HepG2 (cell line): ENCODE results near the gene TMEM270. TPM values are rescaled to one million over a fixed set of nuclear protein-coding genes. Genes with fewer than 3 reads are reported as not detected.

Source experiments
- ATAC-seq: fragments of 200-7000 bp; cut with Tn5 transposase; 3 replicates; pipeline ENCODE4 v1.9.1; 2020; ENCODE audit warnings: mild to moderate bottlenecking, moderate library complexity
- BruUV-seq: library from RNA; stranded (reverse); fragments of 400-500 nt; replicated peaks from 2 replicates; lab custom pipeline; 2021; lab: Mats Ljungman, UMichigan
- CTCF ChIA-PET: fragments of 300-600 bp; formaldehyde crosslinking; extraction: SDS; loops from one replicate; lab custom pipeline; 2021; ENCODE audit warnings: low total read pairs, inconsistent platforms, low intra/inter-chr PET ratio; lab: Yijun Ruan, JAX
- POLR2A ChIA-PET: fragments of 350-600 bp; sonication (Branson Sonifier 250); formaldehyde crosslinking; loops from one replicate; lab custom pipeline; 2020; ENCODE audit warnings: antibody characterized with exemption, inconsistent platforms; lab: Yijun Ruan, JAX
- DNase-seq: peaks from one replicate; pipeline ENCODE4 v3.0.0-alpha.2; 2015; ENCODE audit warnings: low spot score
- FAIRE-seq: peaks from 3 replicates; lab custom pipeline; 2011; peaks lifted over from hg19 to GRCh38; lab: Jason Lieb, UNC
- H2AFZ ChIP-seq: one replicate; pipeline ENCODE4 v1.6.1; 2011; ENCODE audit warnings: low read length, inconsistent platforms
- H3K27ac ChIP-seq: fragments of 300-600 bp; 3 replicates; pipeline ENCODE4 v1.8.0; 2011; ENCODE audit warnings: mixed run types, mild to moderate bottlenecking, mixed read lengths, low read length, inconsistent platforms; ENCODE audit not compliant: insufficient read depth; ENCODE audit errors: extremely low read length
- H3K27me3 ChIP-seq, 2 experiments: fragments of 200-600 bp in 1 of 2; 2 replicates in 1 of 2; 3 replicates in 1 of 2; pipeline versions ENCODE4 v1.6.0 to v1.8.0; 2011; ENCODE audit warnings: low read length in 2 of 2, mild to moderate bottlenecking in 2 of 2, moderate library complexity in 2 of 2, inconsistent platforms in 1 of 2; ENCODE audit not compliant: insufficient read depth in 2 of 2, control insufficient read depth in 1 of 2
- H3K36me3 ChIP-seq, 2 experiments: fragments of 200-600 bp in 1 of 2; replicated peaks in 1 of 2; 2 replicates in 1 of 2; 3 replicates in 1 of 2; pipeline versions ENCODE4 v1.5.1 to v1.8.0; 2011; ENCODE audit warnings: low read length in 2 of 2, inconsistent platforms in 1 of 2; ENCODE audit not compliant: insufficient read depth in 2 of 2, control insufficient read depth in 1 of 2
- H3K4me1 ChIP-seq: 2 replicates; pipeline ENCODE4 v1.5.1; 2012; ENCODE audit warnings: low read length, inconsistent platforms; ENCODE audit not compliant: insufficient read depth
- H3K4me2 ChIP-seq: 2 replicates; pipeline ENCODE4 v1.6.0; 2011; ENCODE audit warnings: low read depth, low read length, inconsistent platforms
- H3K4me3 ChIP-seq, 3 experiments: fragments of 200-600 bp in 1 of 3; sonication (generic), shearing (Covaris generic) in 1 of 3; replicated peaks in 1 of 3; 2 replicates each; pipeline ENCODE4 v1.5.1; 2011 to 2016; ENCODE audit warnings: low read length in 3 of 3, inconsistent platforms in 2 of 3, low read depth in 2 of 3, mild to moderate bottlenecking in 2 of 3, control low read depth in 1 of 3, mixed read lengths in 1 of 3; ENCODE audit not compliant: insufficient read depth in 1 of 3
- H3K79me2 ChIP-seq: one replicate; pipeline ENCODE4 v1.6.1; 2011; ENCODE audit warnings: low read length, inconsistent platforms; ENCODE audit not compliant: insufficient read depth
- H3K9ac ChIP-seq: 2 replicates; pipeline ENCODE4 v1.6.0; 2011; ENCODE audit warnings: mild to moderate bottlenecking, low read depth, low read length, inconsistent platforms; ENCODE audit not compliant: insufficient read depth
- H3K9me3 ChIP-seq: 2 replicates; pipeline ENCODE4 v1.5.1; 2012; ENCODE audit warnings: mild to moderate bottlenecking, low read length
- H4K20me1 ChIP-seq: 2 replicates; pipeline ENCODE4 v1.6.0; 2011; ENCODE audit warnings: inconsistent platforms, mild to moderate bottlenecking, low read length, moderate library complexity; ENCODE audit not compliant: insufficient read depth
- GATA4 ChIP-seq: sonication (generic); IDR thresholded peaks from 2 replicates; pipeline ENCODE4 v1.6.1; 2016; ENCODE audit warnings: antibody characterized with exemption, low read depth, borderline replicate concordance
- HES4 ChIP-seq: sonication (generic); formaldehyde crosslinking; IDR thresholded peaks from 2 replicates; pipeline ENCODE4 v1.9.0; 2021; ENCODE audit warnings: mild to moderate bottlenecking, missing genetic modification reagents, borderline replicate concordance
- KAT8 ChIP-seq: IDR thresholded peaks from 2 replicates; pipeline ENCODE4 v1.6.1; 2016; ENCODE audit warnings: missing genetic modification reagents, missing compliant biosample characterization
- MAF1 ChIP-seq: sonication (generic); formaldehyde crosslinking; IDR thresholded peaks from 2 replicates; pipeline ENCODE4 v1.5.0; 2020; ENCODE audit warnings: missing genetic modification reagents, borderline replicate concordance
- PLRG1 ChIP-seq: fragments of 450-650 bp; conservative IDR thresholded peaks from 2 replicates; pipeline ENCODE4 v1.6.1; 2016
- SNAPC2 ChIP-seq: sonication (generic); formaldehyde crosslinking; IDR thresholded peaks from 2 replicates; pipeline ENCODE4 v1.8.1; 2022; ENCODE audit warnings: mild to moderate bottlenecking, missing genetic modification reagents
- ZNF619 ChIP-seq: sonication (generic); formaldehyde crosslinking; IDR thresholded peaks from 2 replicates; pipeline ENCODE4 v1.4.0; 2020; ENCODE audit warnings: mild to moderate bottlenecking, missing genetic modification reagents
- ZNF629 ChIP-seq: sonication (generic); formaldehyde crosslinking; conservative IDR thresholded peaks from 2 replicates; pipeline ENCODE4 v1.5.0; 2020; ENCODE audit warnings: missing genetic modification reagents
- WGBS: methylation state at CpG from one replicate; pipeline ENCODE4 v1.1.6; 2017; ENCODE audit warnings: low lambda C conversion rate; 5-methylcytosine and 5-hydroxymethylcytosine counted together
- in situ Hi-C: cut with HindIII; loops from 2 replicates; pipeline ENCODE4 v1.10.0; 2017; ENCODE audit warnings: low pct_unique_long_range_greater_than_20kb; ENCODE audit not compliant: extremely low pct_ligation_motif_present
- intact Hi-C: fragments of 100-400 bp; cut with micrococcal nuclease; formaldehyde crosslinking; loops from one replicate; pipeline ENCODE4 v1.10.0; 2022; ENCODE audit not compliant: unreplicated experiment
- polyA plus RNA-seq, 8 experiments: library from polyadenylated mRNA; depleted of rRNA in 3 of 8; stranded (reverse) in 7 of 8; unstranded in 1 of 8; fragments of >200 nt; fragmentation: Illumina TruSeq in 4 of 8; extraction: Trizol in 4 of 8; gene quantifications; 2 replicates each; pipeline versions ENCODE4 v1.2.1 to v1.2.3, GENCODE V29; 2011 to 2016; ENCODE audit warnings: low read depth in 4 of 8, missing spikeins in 1 of 8, mixed read lengths in 1 of 8; ENCODE audit not compliant: insufficient read depth in 1 of 8
- total RNA-seq, 5 experiments: library from RNA; depleted of rRNA; stranded (reverse); fragments of >200 nt; fragmentation: Illumina TruSeq; extraction: Trizol; gene quantifications; 2 replicates each; pipeline ENCODE4 v1.2.3, GENCODE V29; 2016; ENCODE audit warnings: low read depth in 1 of 5
- TF ChIP-seq, protein P1 (sequence below): sonication (generic); formaldehyde crosslinking; IDR thresholded peaks from 2 replicates; pipeline ENCODE4 v1.4.0; 2020; ENCODE audit warnings: mild to moderate bottlenecking, missing genetic modification reagents
- TF ChIP-seq, protein P2 (sequence below): sonication (generic); formaldehyde crosslinking; IDR thresholded peaks from 2 replicates; pipeline ENCODE4 v1.5.0; 2020; ENCODE audit warnings: missing genetic modification reagents
- TF ChIP-seq, protein P3 (sequence below): sonication (generic); formaldehyde crosslinking; conservative IDR thresholded peaks from 2 replicates; pipeline ENCODE4 v1.4.0; 2020; ENCODE audit warnings: missing genetic modification reagents

Gene TMEM270
- total and polyA plus RNA-seq, 2 of the 13 experiments (the other 11 are each of a cell fraction or from before 2014, with no cell fraction given) = not detected

DNA sequence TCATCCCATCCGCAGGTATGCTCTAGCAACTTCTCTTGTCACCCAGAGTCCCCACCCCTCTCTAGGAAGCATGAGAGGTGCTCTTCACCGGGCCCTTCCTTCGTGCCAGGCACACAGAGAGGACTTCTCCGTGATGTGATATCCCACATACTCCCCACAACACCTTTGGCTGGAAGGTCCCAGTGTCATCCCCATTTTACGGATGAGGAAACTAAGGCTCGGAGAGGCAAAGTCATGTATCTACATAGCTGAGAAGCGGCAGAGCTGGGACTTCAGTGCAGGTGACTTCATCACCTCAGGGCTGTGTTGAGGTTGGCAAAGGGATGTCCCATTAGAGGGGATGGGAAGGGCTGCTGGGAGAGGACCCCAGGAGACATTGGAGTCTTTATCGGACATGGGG lies 15.4 kb downstream of the TMEM270 start:
- Histone ChIP-seq H3K27me3 (peaks cover 1 to 3% of the 10 kb centered on the region in 2 experiments; a peak in 1 of 5 replicates), H3K9me3 (no peaks in the 10 kb centered on the region), H3K4me1 (peaks cover 34% of the 10 kb centered on the region), H4K20me1 (no peaks in the 10 kb centered on the region), H2AFZ (no peak overlapping the region), H3K9ac (no peak overlapping the region), H3K4me3 (no peak overlapping the region), H3K27ac (no peak overlapping the region), H3K4me2 (no peak overlapping the region), H3K36me3 (no peaks in the 10 kb centered on the region), H3K79me2 (no peaks in the 10 kb centered on the region)
- ChIA-PET POLR2A (no interaction called here), CTCF (no interaction called here)
- 48% methylated on average over 7 of the region's 8 CpGs for WGBS
- in situ Hi-C loops = no loop called here
- BruUV-seq = no TSS peak
- FAIRE-seq (no peak), DNase-seq (no peak), ATAC-seq (no peak)
- TF ChIP-seq ZNF629 (CRISPR knock-in tag) (peak; percentile 56; the same call in 1 of the 2 replicates), SNAPC2 (CRISPR knock-in tag) (no peak)
- intact Hi-C loops = no loop called here

DNA sequence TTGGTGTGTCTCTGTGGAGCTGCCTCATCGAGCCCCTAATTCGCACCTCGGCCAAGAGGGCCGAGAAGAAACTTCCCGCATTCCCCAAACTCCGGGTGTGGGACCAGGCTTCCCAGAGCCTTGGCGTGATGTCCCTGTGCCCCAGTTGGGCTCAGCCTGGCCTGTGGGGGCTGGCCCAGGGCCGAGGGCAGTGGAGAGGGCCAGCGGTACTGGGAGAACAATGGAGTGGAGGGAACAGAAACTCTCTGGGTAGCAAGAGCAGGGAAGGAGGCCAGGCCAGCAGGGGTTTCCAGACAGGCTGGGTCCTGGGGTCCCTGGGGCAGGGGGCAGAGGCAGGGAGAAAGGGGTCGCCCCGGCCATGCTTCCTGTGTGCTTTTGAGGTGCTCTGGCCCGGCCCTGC lies 16.0 kb downstream of the TMEM270 start:
- H4K20me1 ChIP-seq = no peaks in the 10 kb centered on the region
- no peak overlapping the region for H3K4me3 ChIP-seq
- peaks cover 33% of the 10 kb centered on the region for H3K4me1 ChIP-seq
- intact Hi-C loops (no loop called here), in situ Hi-C loops (no loop called here)
- POLR2A ChIA-PET = no interaction called here
- H2AFZ ChIP-seq = no peak overlapping the region
- CTCF ChIA-PET = no interaction called here
- ATAC-seq (no peak), FAIRE-seq (no peak), DNase-seq (no peak)
- no peaks in the 10 kb centered on the region for H3K9me3 ChIP-seq
- no peak overlapping the region for H3K27ac ChIP-seq
- no peaks in the 10 kb centered on the region for H3K79me2 ChIP-seq
- H3K4me2 ChIP-seq = no peak overlapping the region
- peaks cover 1 to 8% of the 10 kb centered on the region in 2 experiments; a peak in 2 of 5 replicates for H3K27me3 ChIP-seq
- H3K9ac ChIP-seq = no peak overlapping the region
- 35% methylated on average over 2 of the region's 12 CpGs for WGBS
- no TSS peak for BruUV-seq
- no peaks in the 10 kb centered on the region for H3K36me3 ChIP-seq
- TF ChIP-seq HES4 (CRISPR knock-in tag) (no peak), ZNF619 (no peak), KAT8 (no peak), PLRG1 (no peak), MAF1 (CRISPR knock-in tag) (no peak), GATA4 (no peak)
- TF ChIP-seq, protein P1, sequence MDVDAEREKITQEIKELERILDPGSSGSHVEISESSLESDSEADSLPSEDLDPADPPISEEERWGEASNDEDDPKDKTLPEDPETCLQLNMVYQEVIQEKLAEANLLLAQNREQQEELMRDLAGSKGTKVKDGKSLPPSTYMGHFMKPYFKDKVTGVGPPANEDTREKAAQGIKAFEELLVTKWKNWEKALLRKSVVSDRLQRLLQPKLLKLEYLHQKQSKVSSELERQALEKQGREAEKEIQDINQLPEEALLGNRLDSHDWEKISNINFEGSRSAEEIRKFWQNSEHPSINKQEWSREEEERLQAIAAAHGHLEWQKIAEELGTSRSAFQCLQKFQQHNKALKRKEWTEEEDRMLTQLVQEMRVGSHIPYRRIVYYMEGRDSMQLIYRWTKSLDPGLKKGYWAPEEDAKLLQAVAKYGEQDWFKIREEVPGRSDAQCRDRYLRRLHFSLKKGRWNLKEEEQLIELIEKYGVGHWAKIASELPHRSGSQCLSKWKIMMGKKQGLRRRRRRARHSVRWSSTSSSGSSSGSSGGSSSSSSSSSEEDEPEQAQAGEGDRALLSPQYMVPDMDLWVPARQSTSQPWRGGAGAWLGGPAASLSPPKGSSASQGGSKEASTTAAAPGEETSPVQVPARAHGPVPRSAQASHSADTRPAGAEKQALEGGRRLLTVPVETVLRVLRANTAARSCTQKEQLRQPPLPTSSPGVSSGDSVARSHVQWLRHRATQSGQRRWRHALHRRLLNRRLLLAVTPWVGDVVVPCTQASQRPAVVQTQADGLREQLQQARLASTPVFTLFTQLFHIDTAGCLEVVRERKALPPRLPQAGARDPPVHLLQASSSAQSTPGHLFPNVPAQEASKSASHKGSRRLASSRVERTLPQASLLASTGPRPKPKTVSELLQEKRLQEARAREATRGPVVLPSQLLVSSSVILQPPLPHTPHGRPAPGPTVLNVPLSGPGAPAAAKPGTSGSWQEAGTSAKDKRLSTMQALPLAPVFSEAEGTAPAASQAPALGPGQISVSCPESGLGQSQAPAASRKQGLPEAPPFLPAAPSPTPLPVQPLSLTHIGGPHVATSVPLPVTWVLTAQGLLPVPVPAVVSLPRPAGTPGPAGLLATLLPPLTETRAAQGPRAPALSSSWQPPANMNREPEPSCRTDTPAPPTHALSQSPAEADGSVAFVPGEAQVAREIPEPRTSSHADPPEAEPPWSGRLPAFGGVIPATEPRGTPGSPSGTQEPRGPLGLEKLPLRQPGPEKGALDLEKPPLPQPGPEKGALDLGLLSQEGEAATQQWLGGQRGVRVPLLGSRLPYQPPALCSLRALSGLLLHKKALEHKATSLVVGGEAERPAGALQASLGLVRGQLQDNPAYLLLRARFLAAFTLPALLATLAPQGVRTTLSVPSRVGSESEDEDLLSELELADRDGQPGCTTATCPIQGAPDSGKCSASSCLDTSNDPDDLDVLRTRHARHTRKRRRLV (CRISPR knock-in tag) = no peak
- TF ChIP-seq, protein P2, sequence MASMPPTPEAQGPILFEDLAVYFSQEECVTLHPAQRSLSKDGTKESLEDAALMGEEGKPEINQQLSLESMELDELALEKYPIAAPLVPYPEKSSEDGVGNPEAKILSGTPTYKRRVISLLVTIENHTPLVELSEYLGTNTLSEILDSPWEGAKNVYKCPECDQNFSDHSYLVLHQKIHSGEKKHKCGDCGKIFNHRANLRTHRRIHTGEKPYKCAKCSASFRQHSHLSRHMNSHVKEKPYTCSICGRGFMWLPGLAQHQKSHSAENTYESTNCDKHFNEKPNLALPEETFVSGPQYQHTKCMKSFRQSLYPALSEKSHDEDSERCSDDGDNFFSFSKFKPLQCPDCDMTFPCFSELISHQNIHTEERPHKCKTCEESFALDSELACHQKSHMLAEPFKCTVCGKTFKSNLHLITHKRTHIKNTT (CRISPR knock-in tag) = no peak
- TF ChIP-seq, protein P3, sequence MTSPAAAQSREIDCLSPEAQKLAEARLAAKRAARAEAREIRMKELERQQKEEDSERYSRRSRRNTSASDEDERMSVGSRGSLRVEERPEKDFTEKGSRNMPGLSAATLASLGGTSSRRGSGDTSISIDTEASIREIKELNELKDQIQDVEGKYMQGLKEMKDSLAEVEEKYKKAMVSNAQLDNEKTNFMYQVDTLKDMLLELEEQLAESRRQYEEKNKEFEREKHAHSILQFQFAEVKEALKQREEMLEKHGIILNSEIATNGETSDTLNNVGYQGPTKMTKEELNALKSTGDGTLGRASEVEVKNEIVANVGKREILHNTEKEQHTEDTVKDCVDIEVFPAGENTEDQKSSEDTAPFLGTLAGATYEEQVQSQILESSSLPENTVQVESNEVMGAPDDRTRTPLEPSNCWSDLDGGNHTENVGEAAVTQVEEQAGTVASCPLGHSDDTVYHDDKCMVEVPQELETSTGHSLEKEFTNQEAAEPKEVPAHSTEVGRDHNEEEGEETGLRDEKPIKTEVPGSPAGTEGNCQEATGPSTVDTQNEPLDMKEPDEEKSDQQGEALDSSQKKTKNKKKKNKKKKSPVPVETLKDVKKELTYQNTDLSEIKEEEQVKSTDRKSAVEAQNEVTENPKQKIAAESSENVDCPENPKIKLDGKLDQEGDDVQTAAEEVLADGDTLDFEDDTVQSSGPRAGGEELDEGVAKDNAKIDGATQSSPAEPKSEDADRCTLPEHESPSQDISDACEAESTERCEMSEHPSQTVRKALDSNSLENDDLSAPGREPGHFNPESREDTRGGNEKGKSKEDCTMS = no peak
